ENCODE results near the gene SYNE1. TPM values are rescaled to one million over a fixed set of nuclear protein-coding genes. Genes with fewer than 3 reads are reported as not detected.

Gene SYNE1
- polyA plus RNA-seq, 1 donor, result 28.2 TPM

DNA sequence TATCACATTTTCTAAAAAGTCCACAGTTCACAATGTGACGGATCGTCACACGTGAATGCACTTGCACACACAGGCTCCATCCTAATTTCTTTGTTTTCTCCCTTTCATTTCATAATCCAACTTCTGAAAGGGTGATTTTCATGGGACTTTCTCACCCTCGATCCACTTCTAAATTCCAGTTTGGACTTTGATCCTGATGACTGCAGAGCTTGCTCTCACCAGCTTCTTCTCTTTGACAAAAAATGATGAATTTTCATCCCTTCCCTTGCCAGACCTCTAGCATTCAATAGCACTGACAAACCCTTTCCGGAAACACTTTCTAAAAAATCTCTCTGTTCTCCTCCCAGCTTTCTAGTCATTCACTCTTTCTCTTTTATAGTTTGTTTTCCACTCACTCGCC is 341.2 kb downstream of the SYNE1 start:
- Histone ChIP-seq H3K36me3 (ENCODE audit: control insufficient read depth, insufficient read depth, low read length) (peaks cover 19% of the 10 kb centered on the region), H3K27me3 (ENCODE audit: control insufficient read depth, insufficient read depth, low read length) (no peaks in the 10 kb centered on the region), H3K27ac (ENCODE audit: low read length) (no peak overlapping the region), H3K4me1 (ENCODE audit: control insufficient read depth, insufficient read depth, low read length) (no peaks in the 10 kb centered on the region), H3K9me3 (ENCODE audit: control insufficient read depth, low read depth, low read length) (no peaks in the 10 kb centered on the region), H3K4me3 (ENCODE audit: low read length) (no peak overlapping the region)
- no peak for DNase-seq
- 92% methylated on average over 4 of the region's 6 CpGs for WGBS (ENCODE audit: insufficient coverage, low lambda C conversion rate)

DNA sequence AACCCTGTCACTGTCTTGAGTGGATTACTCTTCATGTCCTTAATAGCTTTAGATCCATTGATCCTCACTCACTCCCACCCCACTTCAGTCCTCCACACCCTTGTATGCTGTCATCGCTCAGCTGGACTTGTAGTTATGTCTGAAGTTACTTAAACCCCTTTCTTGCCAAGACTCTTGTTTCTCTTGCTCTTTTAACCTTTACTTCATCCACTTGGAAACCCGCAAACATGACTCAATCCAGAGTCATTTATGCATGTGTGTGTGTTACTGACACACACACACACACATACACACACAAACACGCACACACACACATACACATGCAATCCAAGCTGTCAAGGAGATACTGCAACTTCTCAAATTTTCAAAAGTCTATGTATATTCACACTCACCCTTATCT is 341.8 kb downstream of the SYNE1 start:
- Histone ChIP-seq H3K36me3 (ENCODE audit: control insufficient read depth, insufficient read depth, low read length) (peaks cover 19% of the 10 kb centered on the region), H3K27ac (ENCODE audit: low read length) (no peak overlapping the region)
- DNase-seq, result no peak

DNA sequence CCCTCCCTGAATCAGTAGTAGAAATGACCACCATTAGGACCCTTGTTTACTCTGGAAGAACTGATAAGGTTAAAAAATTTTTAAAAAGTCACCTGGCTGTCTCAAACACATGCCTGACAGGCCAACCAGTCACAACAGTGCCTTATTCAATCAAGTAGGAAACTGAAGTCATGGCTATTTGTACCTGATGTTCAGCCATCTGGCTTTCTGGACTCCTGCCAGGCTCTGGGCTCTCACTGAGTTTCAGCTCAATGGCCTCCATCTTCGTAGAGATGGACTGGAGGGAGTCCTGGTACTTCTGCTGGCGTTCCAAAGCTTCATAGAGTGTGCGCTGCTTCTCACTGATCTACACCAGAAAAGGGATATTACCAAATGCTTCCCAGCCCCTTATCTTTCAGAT is 343.8 kb downstream of the SYNE1 start:
- DNase-seq, result no peak
- no peaks in the 10 kb centered on the region for H3K27me3 ChIP-seq (ENCODE audit: control insufficient read depth, insufficient read depth, low read length)
- no peaks in the 10 kb centered on the region for H3K4me1 ChIP-seq (ENCODE audit: control insufficient read depth, insufficient read depth, low read length)
- WGBS (ENCODE audit: insufficient coverage, low lambda C conversion rate), result 100% methylated on average over 2 of the region's 3 CpGs
- peaks cover 19% of the 10 kb centered on the region for H3K36me3 ChIP-seq (ENCODE audit: control insufficient read depth, insufficient read depth, low read length)
- no peak overlapping the region for H3K27ac ChIP-seq (ENCODE audit: low read length)
- no peak overlapping the region for H3K4me3 ChIP-seq (ENCODE audit: low read length)
- H3K9me3 ChIP-seq (ENCODE audit: control insufficient read depth, low read depth, low read length), result no peaks in the 10 kb centered on the region

More for the DNA sequence above, 341.8 kb downstream of the SYNE1 start:
- H3K4me3 ChIP-seq (ENCODE audit: low read length), result no peak overlapping the region
- H3K9me3 ChIP-seq (ENCODE audit: control insufficient read depth, low read depth, low read length), result no peaks in the 10 kb centered on the region
- H3K4me1 ChIP-seq (ENCODE audit: control insufficient read depth, insufficient read depth, low read length), result no peaks in the 10 kb centered on the region
- WGBS (ENCODE audit: insufficient coverage, low lambda C conversion rate), result 100% methylated on average over 1 of the region's 3 CpGs
- no peaks in the 10 kb centered on the region for H3K27me3 ChIP-seq (ENCODE audit: control insufficient read depth, insufficient read depth, low read length)

DNA sequence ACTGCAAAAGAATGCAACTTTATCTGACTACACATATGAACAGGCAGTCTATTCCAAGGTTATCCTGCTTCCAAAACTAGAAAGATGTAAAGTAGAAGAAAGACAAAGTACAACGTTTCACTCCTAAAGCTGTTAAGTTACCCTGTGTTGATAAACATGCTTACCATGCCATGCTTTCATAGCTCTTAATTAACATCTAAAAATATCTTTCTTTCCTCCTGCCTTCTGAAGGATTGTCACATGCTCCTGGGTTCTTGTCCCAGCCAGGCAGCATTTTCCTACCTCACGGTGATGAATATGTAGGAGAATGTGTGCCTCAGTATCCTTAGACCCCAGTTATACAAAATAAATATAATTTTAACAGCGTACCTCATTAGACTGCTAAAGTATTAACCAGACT is 344.6 kb downstream of the SYNE1 start:
- no peaks in the 10 kb centered on the region for H3K27me3 ChIP-seq (ENCODE audit: control insufficient read depth, insufficient read depth, low read length)
- no peaks in the 10 kb centered on the region for H3K9me3 ChIP-seq (ENCODE audit: control insufficient read depth, low read depth, low read length)
- no peaks in the 10 kb centered on the region for H3K4me1 ChIP-seq (ENCODE audit: control insufficient read depth, insufficient read depth, low read length)
- WGBS (ENCODE audit: insufficient coverage, low lambda C conversion rate), result 100% methylated on average over 1 of the region's 3 CpGs
- H3K27ac ChIP-seq (ENCODE audit: low read length), result no peak overlapping the region
- H3K36me3 ChIP-seq (ENCODE audit: control insufficient read depth, insufficient read depth, low read length), result peaks cover 19% of the 10 kb centered on the region
- no peak overlapping the region for H3K4me3 ChIP-seq (ENCODE audit: low read length)
- no peak for DNase-seq

DNA sequence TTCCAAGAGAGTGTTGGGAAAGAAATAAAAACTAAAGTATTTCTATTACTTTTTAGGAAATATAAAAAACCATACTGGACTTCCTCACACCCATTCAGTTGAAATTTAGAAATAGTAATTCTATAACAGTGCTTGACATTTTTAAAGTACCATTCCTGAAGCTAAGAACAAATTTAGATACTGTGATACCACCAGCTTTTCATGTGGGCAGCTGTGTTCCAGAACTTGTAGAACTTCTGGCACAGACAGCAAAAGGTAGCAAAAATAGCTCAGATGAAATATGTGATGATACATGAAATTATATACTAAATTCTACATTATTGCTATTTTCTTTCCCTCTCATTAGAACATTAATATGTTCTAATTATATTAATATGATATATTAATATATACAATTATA is 346.5 kb downstream of the SYNE1 start:
- no peak for DNase-seq
- Histone ChIP-seq H3K4me3 (ENCODE audit: low read length) (no peak overlapping the region), H3K4me1 (ENCODE audit: control insufficient read depth, insufficient read depth, low read length) (no peaks in the 10 kb centered on the region), H3K27ac (ENCODE audit: low read length) (no peak overlapping the region), H3K36me3 (ENCODE audit: control insufficient read depth, insufficient read depth, low read length) (peaks cover 19% of the 10 kb centered on the region), H3K9me3 (ENCODE audit: control insufficient read depth, low read depth, low read length) (no peaks in the 10 kb centered on the region), H3K27me3 (ENCODE audit: control insufficient read depth, insufficient read depth, low read length) (no peaks in the 10 kb centered on the region)

DNA sequence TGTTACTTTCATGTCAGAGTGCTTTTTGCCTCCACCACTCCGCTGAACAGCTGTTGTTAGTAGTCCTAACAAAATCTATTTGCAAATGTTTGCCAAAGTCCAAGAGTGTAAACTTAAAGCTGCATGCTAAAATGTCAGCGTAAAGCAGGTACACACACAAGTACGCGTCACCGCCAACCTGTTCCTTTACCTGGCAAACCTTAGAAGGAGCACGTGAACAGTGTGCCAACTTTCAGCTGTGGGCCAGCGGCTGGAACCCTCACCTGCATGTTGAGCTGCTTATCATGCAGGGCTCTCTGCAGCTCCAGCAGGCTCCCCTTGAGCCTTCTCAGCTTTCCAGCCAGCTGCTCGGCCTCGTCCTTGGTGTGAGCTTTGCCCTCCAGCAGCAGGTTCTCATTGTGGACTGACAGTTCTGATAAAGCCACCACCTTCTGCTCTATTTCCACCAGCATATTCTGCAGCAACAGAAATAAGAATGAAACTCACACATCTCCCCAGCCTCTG is 359.3 kb downstream of the SYNE1 start:
- WGBS (ENCODE audit: insufficient coverage, low lambda C conversion rate), result no CpG with 5 or more reads among the region's 9 CpGs
- DNase-seq, result peak; percentile 56 to 83
- Histone ChIP-seq H3K4me1 (ENCODE audit: control insufficient read depth, insufficient read depth, low read length) (peaks cover 4% of the 10 kb centered on the region), H3K27me3 (ENCODE audit: control insufficient read depth, insufficient read depth, low read length) (no peaks in the 10 kb centered on the region), H3K27ac (ENCODE audit: low read length) (peak overlapping the region; percentile 20), H3K9me3 (ENCODE audit: control insufficient read depth, low read depth, low read length) (no peaks in the 10 kb centered on the region), H3K4me3 (ENCODE audit: low read length) (no peak overlapping the region), H3K36me3 (ENCODE audit: control insufficient read depth, insufficient read depth, low read length) (peaks cover 16% of the 10 kb centered on the region)

DNA sequence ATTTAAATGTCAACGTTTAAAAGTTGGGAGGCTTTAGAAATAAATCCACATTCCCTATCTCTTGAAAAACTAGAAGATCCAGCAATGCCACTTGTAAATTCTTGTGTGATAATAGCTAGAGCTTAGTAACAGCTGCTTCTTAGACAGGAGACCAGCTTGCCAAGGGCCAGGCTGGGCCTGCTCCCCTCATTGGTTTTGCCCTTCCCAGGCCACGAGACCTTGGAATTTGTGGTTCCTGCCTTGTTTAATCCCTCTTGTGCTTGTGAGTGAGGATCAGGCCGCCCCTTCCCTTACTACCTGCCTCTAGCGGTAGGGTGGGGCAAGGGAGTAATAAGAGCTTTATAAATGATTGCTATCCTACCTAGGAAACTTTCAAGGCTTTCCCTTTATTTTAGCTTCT is 363.5 kb downstream of the SYNE1 start:
- Histone ChIP-seq H3K36me3 (ENCODE audit: control insufficient read depth, insufficient read depth, low read length) (peaks cover 15% of the 10 kb centered on the region), H3K4me1 (ENCODE audit: control insufficient read depth, insufficient read depth, low read length) (peaks cover 4% of the 10 kb centered on the region)
- WGBS (ENCODE audit: insufficient coverage, low lambda C conversion rate), result no CpG with 5 or more reads among the region's 4 CpGs

DNA sequence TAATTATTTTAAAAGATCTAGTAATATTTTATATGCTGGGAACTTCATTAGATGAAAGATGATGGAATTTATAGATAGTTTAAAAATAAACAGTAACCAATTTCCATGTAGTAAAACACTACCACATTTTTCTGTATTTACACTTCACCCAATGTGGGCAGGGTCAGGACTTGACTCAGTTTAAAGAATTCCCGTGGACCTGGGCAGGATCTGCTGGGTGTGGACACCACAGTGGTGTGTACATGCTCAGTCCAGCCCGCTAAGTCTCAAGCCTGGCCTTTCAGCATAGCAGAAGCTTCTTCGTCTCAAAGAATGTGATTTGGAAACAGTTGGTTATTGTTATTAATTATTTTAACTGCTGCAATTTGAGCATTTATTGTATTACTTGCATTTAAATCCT is 364.2 kb downstream of the SYNE1 start:
- no peak for DNase-seq
- WGBS (ENCODE audit: insufficient coverage, low lambda C conversion rate), result no CpG with 5 or more reads among the region's 3 CpGs
- Histone ChIP-seq H3K4me3 (ENCODE audit: low read length) (no peak overlapping the region), H3K36me3 (ENCODE audit: control insufficient read depth, insufficient read depth, low read length) (peaks cover 15% of the 10 kb centered on the region), H3K4me1 (ENCODE audit: control insufficient read depth, insufficient read depth, low read length) (peaks cover 4% of the 10 kb centered on the region), H3K27me3 (ENCODE audit: control insufficient read depth, insufficient read depth, low read length) (no peaks in the 10 kb centered on the region), H3K27ac (ENCODE audit: low read length) (no peak overlapping the region), H3K9me3 (ENCODE audit: control insufficient read depth, low read depth, low read length) (no peaks in the 10 kb centered on the region)

More for the DNA sequence above, 363.5 kb downstream of the SYNE1 start:
- Histone ChIP-seq H3K27ac (ENCODE audit: low read length) (no peak overlapping the region), H3K4me3 (ENCODE audit: low read length) (no peak overlapping the region), H3K27me3 (ENCODE audit: control insufficient read depth, insufficient read depth, low read length) (no peaks in the 10 kb centered on the region), H3K9me3 (ENCODE audit: control insufficient read depth, low read depth, low read length) (no peaks in the 10 kb centered on the region)
- no peak for DNase-seq

DNA sequence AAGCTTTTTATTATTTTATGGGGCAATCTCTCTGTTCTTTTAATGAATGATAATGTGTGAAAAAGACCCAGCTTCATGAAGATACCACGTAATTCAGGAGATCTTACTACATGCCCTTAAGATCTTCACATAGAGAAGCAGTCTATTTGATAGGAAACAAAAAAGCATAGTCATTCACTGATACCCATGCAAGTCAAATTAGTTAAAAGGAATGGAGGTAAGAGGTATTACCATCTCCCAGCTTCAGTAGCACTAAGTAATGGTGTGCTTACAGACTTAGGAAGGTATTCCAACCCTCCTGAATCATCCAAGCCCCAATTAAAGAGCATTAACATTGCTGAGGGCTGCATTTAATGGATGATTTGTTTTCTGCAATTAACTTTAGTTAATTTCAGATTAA is 364.7 kb downstream of the SYNE1 start:
- 60% methylated on average over 1 of the region's 1 CpG for WGBS (ENCODE audit: insufficient coverage, low lambda C conversion rate)
- H3K36me3 ChIP-seq (ENCODE audit: control insufficient read depth, insufficient read depth, low read length), result peaks cover 11% of the 10 kb centered on the region
- H3K4me1 ChIP-seq (ENCODE audit: control insufficient read depth, insufficient read depth, low read length), result no peaks in the 10 kb centered on the region
- DNase-seq, result no peak
- H3K27ac ChIP-seq (ENCODE audit: low read length), result no peak overlapping the region
- H3K9me3 ChIP-seq (ENCODE audit: control insufficient read depth, low read depth, low read length), result no peaks in the 10 kb centered on the region
- no peak overlapping the region for H3K4me3 ChIP-seq (ENCODE audit: low read length)
- no peaks in the 10 kb centered on the region for H3K27me3 ChIP-seq (ENCODE audit: control insufficient read depth, insufficient read depth, low read length)

DNA sequence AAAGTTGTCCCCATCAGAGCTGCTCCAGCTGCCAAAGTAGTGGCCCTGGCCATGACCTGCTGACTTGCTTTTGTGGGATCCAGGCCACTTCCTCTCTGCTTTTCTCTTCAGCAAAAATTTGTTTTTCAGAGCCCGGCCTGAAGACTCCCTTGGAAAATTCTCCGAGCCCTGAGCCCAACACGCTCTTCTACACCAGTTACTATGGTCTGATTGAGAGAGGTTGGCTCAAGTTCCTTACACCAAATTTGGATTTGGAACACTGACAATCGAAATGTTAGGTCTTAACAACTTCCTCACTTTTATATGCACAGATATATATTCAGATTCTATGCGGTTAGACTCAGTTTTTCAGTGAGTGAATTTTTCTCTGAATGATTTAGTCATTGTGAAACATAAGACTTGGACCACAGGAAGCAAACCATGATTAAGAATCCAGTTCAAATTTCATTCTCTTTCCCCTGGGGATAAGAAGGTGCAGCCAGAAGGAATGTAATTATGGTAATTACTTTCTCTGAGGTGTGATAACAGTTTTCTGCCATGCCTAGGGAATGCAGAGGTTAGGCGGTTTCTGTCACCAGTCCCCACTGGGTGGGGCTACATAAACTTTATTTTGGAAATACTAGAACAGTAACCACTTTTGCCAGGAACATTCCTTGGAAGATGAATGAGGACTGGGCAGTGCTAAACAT is 365.2 kb downstream of the SYNE1 start:
- Histone ChIP-seq H3K9me3 (ENCODE audit: control insufficient read depth, low read depth, low read length) (no peaks in the 10 kb centered on the region), H3K4me1 (ENCODE audit: control insufficient read depth, insufficient read depth, low read length) (no peaks in the 10 kb centered on the region), H3K4me3 (ENCODE audit: low read length) (no peak overlapping the region), H3K27ac (ENCODE audit: low read length) (no peak overlapping the region), H3K36me3 (ENCODE audit: control insufficient read depth, insufficient read depth, low read length) (peaks cover 10% of the 10 kb centered on the region), H3K27me3 (ENCODE audit: control insufficient read depth, insufficient read depth, low read length) (no peaks in the 10 kb centered on the region)
- DNase-seq, result no peak
- 0% methylated on average over 1 of the region's 6 CpGs for WGBS (ENCODE audit: insufficient coverage, low lambda C conversion rate)

DNA sequence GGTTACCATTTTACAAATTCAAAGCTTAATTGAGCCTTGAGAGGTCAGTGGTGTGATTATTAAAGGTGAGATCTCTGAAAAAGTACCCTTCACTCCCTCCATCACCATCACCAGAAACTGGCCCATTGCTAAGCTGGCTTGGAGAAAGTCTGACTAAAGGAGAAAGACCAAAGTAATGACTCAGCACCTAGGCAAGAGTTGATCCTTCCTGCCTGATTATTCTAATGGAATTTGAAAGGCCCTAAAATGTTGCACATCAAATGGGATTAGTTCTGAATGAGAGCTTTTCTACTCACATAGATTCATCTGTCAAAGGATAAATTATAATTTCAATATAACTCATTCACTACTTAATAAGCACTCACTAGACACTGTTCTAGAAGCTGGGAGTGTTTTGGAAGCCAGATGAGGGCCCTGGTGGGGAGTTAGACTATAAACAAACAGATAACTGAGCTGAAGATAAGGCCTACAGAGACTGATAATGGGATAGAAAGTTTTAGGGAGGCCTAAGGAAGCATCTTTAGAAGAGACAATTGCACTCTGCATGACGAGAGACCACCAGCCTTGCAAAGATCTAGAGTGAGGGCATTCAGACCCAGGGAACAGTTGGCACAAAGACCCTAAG is 366.7 kb downstream of the SYNE1 start:
- no peak for DNase-seq
- H3K9me3 ChIP-seq (ENCODE audit: control insufficient read depth, low read depth, low read length), result no peaks in the 10 kb centered on the region
- peaks cover 9% of the 10 kb centered on the region for H3K36me3 ChIP-seq (ENCODE audit: control insufficient read depth, insufficient read depth, low read length)
- no peak overlapping the region for H3K27ac ChIP-seq (ENCODE audit: low read length)
- H3K27me3 ChIP-seq (ENCODE audit: control insufficient read depth, insufficient read depth, low read length), result no peaks in the 10 kb centered on the region
- no peak overlapping the region for H3K4me3 ChIP-seq (ENCODE audit: low read length)
- no peaks in the 10 kb centered on the region for H3K4me1 ChIP-seq (ENCODE audit: control insufficient read depth, insufficient read depth, low read length)
- no CpG with 5 or more reads among the region's 1 CpG for WGBS (ENCODE audit: insufficient coverage, low lambda C conversion rate)
